Measurements from ENCODE around the gene EFR3B. TPM values are rescaled to one million over a fixed set of nuclear protein-coding genes. Genes with fewer than 3 reads are reported as not detected.

The EFR3B gene
- total RNA-seq, 2 experiments from 2014 or later, result not detected

- CTCF ChIA-PET (ENCODE audit: unreplicated experiment), result no interaction called here
- H4K20me1 ChIP-seq (ENCODE audit: insufficient read depth, low read length), result no peaks in the 10 kb centered on the region; the same call in 1 of the 2 replicates
- POLR2A ChIA-PET, result no interaction called here
Measured at GRCh38 chr2:25201265-25201664, 159.4 kb downstream of the EFR3B start.

GRCh38 chr2:25201794-25202193 lies 159.9 kb downstream of the EFR3B start:
- Histone ChIP-seq H4K20me1 (ENCODE audit: insufficient read depth, low read length) (peaks cover under 1% of the 10 kb centered on the region; the same call in 1 of the 2 replicates), H3K4me1 (ENCODE audit: insufficient read depth, low read length, poor library complexity, severe bottlenecking) (no peaks in the 10 kb centered on the region), H3K27ac (ENCODE audit: low read depth, low read length, poor library complexity, severe bottlenecking) (no peak overlapping the region), H3K9me3 (ENCODE audit: low read length) (no peaks in the 10 kb centered on the region), H2AFZ (ENCODE audit: low read length) (no peak overlapping the region), H3K9me2 (ENCODE audit: insufficient read depth, low read length) (no peaks in the 10 kb centered on the region), H3K4me3 (ENCODE audit: low read depth, low read length, poor library complexity, severe bottlenecking) (no peak overlapping the region), H3K36me3 (ENCODE audit: insufficient read depth, low read length) (no peaks in the 10 kb centered on the region), H3K4me2 (ENCODE audit: low read length) (no peak overlapping the region), H3K79me2 (ENCODE audit: insufficient read depth, low read depth, low read length) (no peaks in the 10 kb centered on the region)
- no TSS peak for BruUV-seq (replicated peaks)
- DNase-seq (ENCODE audit: low spot score), result no peak
- no peak for TF ChIP-seq EZH2phosphoT487 (IDR thresholded peaks at IDR 0.05; ENCODE audit: borderline replicate concordance, low read depth, low read length)
- TF ChIP-seq CTCF (conservative IDR thresholded peaks at IDR 0.05; ENCODE audit: low read length), result no peak
- POLR2A ChIA-PET, result no interaction called here
- CTCF ChIA-PET (ENCODE audit: unreplicated experiment), result no interaction called here
- intact Hi-C loops (cut with micrococcal nuclease; ENCODE audit: unreplicated experiment), result no loop called here

More at GRCh38 chr2:25201265-25201664, 159.4 kb downstream of the EFR3B start:
- no peak for TF ChIP-seq EZH2phosphoT487 (IDR thresholded peaks at IDR 0.05; ENCODE audit: borderline replicate concordance, low read depth, low read length)
- TF ChIP-seq CTCF (conservative IDR thresholded peaks at IDR 0.05; ENCODE audit: low read length), result peak; percentile 50
- H3K4me2 ChIP-seq (ENCODE audit: low read length), result no peak overlapping the region
- H2AFZ ChIP-seq (ENCODE audit: low read length), result no peak overlapping the region
- H3K27ac ChIP-seq (ENCODE audit: low read depth, low read length, poor library complexity, severe bottlenecking), result no peak overlapping the region
- H3K9me2 ChIP-seq (ENCODE audit: insufficient read depth, low read length), result no peaks in the 10 kb centered on the region
- no TSS peak for BruUV-seq (replicated peaks)
- H3K36me3 ChIP-seq (ENCODE audit: insufficient read depth, low read length), result no peaks in the 10 kb centered on the region
- no peaks in the 10 kb centered on the region for H3K9me3 ChIP-seq (ENCODE audit: low read length)
- no peaks in the 10 kb centered on the region for H3K79me2 ChIP-seq (ENCODE audit: insufficient read depth, low read depth, low read length)
- no peak for DNase-seq (ENCODE audit: low spot score)
- no peak overlapping the region for H3K4me3 ChIP-seq (ENCODE audit: low read depth, low read length, poor library complexity, severe bottlenecking)
- intact Hi-C loops (cut with micrococcal nuclease; ENCODE audit: unreplicated experiment), result no loop called here
- no peaks in the 10 kb centered on the region for H3K4me1 ChIP-seq (ENCODE audit: insufficient read depth, low read length, poor library complexity, severe bottlenecking)

- no peaks in the 10 kb centered on the region for H3K36me3 ChIP-seq (ENCODE audit: insufficient read depth, low read length)
- no peaks in the 10 kb centered on the region for H3K9me3 ChIP-seq (ENCODE audit: low read length)
- no peak overlapping the region for H3K4me3 ChIP-seq (ENCODE audit: low read depth, low read length, poor library complexity, severe bottlenecking)
- intact Hi-C loops (cut with micrococcal nuclease; ENCODE audit: unreplicated experiment), result no loop called here
- TF ChIP-seq EZH2phosphoT487 (IDR thresholded peaks at IDR 0.05; ENCODE audit: borderline replicate concordance, low read depth, low read length) (no peak), CTCF (conservative IDR thresholded peaks at IDR 0.05; ENCODE audit: low read length) (no peak)
- H3K4me2 ChIP-seq (ENCODE audit: low read length), result no peak overlapping the region
- H4K20me1 ChIP-seq (ENCODE audit: insufficient read depth, low read length), result peaks cover 3% of the 10 kb centered on the region; the same call in 1 of the 2 replicates
- CTCF ChIA-PET (ENCODE audit: unreplicated experiment), result no interaction called here
- no peak overlapping the region for H3K27ac ChIP-seq (ENCODE audit: low read depth, low read length, poor library complexity, severe bottlenecking)
- no peak for DNase-seq (ENCODE audit: low spot score)
- BruUV-seq (replicated peaks), result no TSS peak
- no peak overlapping the region for H2AFZ ChIP-seq (ENCODE audit: low read length)
- H3K79me2 ChIP-seq (ENCODE audit: insufficient read depth, low read depth, low read length), result no peaks in the 10 kb centered on the region
- H3K9me2 ChIP-seq (ENCODE audit: insufficient read depth, low read length), result no peaks in the 10 kb centered on the region
- POLR2A ChIA-PET, result no interaction called here
- H3K4me1 ChIP-seq (ENCODE audit: insufficient read depth, low read length, poor library complexity, severe bottlenecking), result no peaks in the 10 kb centered on the region
Measured at GRCh38 chr2:25202275-25202674, 160.4 kb downstream of the EFR3B start.

All from OCI-LY7 (cell line).